B cell (primary cell): ENCODE measurements around the gene CSNK1E. TPM values are rescaled to one million over a fixed set of nuclear protein-coding genes. Genes with fewer than 3 reads are reported as not detected.

Source experiments
- ATAC-seq: fragments of 200-7000 bp; cut with Tn5 transposase; one replicate; pipeline ENCODE4 v1.10.0; 2021; ENCODE audit warnings: low read depth, mild to moderate bottlenecking, moderate number of reproducible peaks, moderate library complexity
- CTCF ChIA-PET: fragments of 350-600 bp; sonication (Branson Sonifier 250); formaldehyde crosslinking; loops from one replicate; lab custom pipeline; 2021; ENCODE audit warnings: antibody characterized with exemption, inconsistent platforms; lab: Charles Lee
- POLR2A ChIA-PET: fragments of 350-600 bp; sonication (Branson Sonifier 250); formaldehyde crosslinking; loops from one replicate; lab custom pipeline; 2021; ENCODE audit warnings: antibody characterized with exemption; lab: Charles Lee
- DNase-seq: peaks from one replicate; pipeline ENCODE4 v3.0.0; 2013
- H2AFZ ChIP-seq: 2 replicates; pipeline ENCODE4 v1.6.1; 2012; ENCODE audit warnings: mild to moderate bottlenecking, low read depth, low read length; ENCODE audit not compliant: insufficient read depth, poor library complexity, severe bottlenecking
- H3K27ac ChIP-seq, 2 donors: 1 replicate in 1 of 2; 2 replicates in 1 of 2; pipeline ENCODE4 v1.5.1; 2012 to 2013; ENCODE audit warnings: low read length in 2 of 2, mild to moderate bottlenecking in 2 of 2, moderate library complexity in 1 of 2
- H3K27me3 ChIP-seq, 4 experiments: fragments of 200-600 bp in 1 of 4; sonication (generic) in 1 of 4; replicated peaks in 1 of 4; 1 replicate in 2 of 4; 2 replicates in 2 of 4; pipeline versions ENCODE4 v1.6.1 to v1.7.0; 2013 to 2016; ENCODE audit warnings: low read length in 3 of 4, mild to moderate bottlenecking in 2 of 4, mixed read lengths in 1 of 4, moderate library complexity in 1 of 4; ENCODE audit not compliant: insufficient read depth in 4 of 4, control insufficient read depth in 3 of 4; ENCODE audit errors: control extremely low read depth in 1 of 4
- H3K36me3 ChIP-seq, 2 experiments: replicated peaks in 1 of 2; 1 replicate in 1 of 2; 2 replicates in 1 of 2; pipeline versions ENCODE4 v1.6.1 to v1.7.1; 2013; ENCODE audit warnings: low read length in 1 of 2; ENCODE audit not compliant: insufficient read depth in 2 of 2, control insufficient read depth in 1 of 2; ENCODE audit errors: control extremely low read depth in 1 of 2, extremely low read depth in 1 of 2
- H3K4me1 ChIP-seq, 2 donors: fragments of 200-600 bp in 1 of 2; sonication (generic) in 1 of 2; 1 replicate in 1 of 2; 2 replicates in 1 of 2; pipeline versions ENCODE4 v1.5.1 to v1.6.1; 2013 to 2017; ENCODE audit warnings: low read length in 2 of 2; ENCODE audit not compliant: control insufficient read depth in 2 of 2, insufficient read depth in 2 of 2
- H3K4me2 ChIP-seq: replicated peaks from 2 replicates; pipeline ENCODE3; 2012; ENCODE audit warnings: mild to moderate bottlenecking, low read depth, low read length; ENCODE audit not compliant: poor library complexity, severe bottlenecking
- H3K4me3 ChIP-seq, 5 experiments: fragments of 200-600 bp in 1 of 5; sonication (generic) in 1 of 5; 1 replicate in 3 of 5; 2 replicates in 2 of 5; pipeline versions ENCODE4 v1.5.1 to v1.7.0; 2011 to 2016; ENCODE audit warnings: low read length in 4 of 5, mild to moderate bottlenecking in 4 of 5, low read depth in 2 of 5, control low read depth in 1 of 5, moderate library complexity in 1 of 5; ENCODE audit not compliant: insufficient read depth in 1 of 5; ENCODE audit errors: control extremely low read depth in 1 of 5, extremely low read depth in 1 of 5
- H3K79me2 ChIP-seq: fragments of 200-600 bp; sonication (generic); one replicate; pipeline ENCODE4 v1.6.0; 2016; ENCODE audit warnings: low read length; ENCODE audit not compliant: control insufficient read depth, insufficient read depth
- H3K9ac ChIP-seq: fragments of 200-600 bp; sonication (generic); 2 replicates; pipeline ENCODE4 v1.6.1; 2017; ENCODE audit warnings: mild to moderate bottlenecking, low read length, moderate library complexity
- H3K9me3 ChIP-seq, 3 donors: one replicate each; pipeline versions ENCODE4 v1.6.1 to v1.7.1; 2013; ENCODE audit warnings: low read length in 2 of 3; ENCODE audit not compliant: control insufficient read depth in 2 of 3, insufficient read depth in 1 of 3; ENCODE audit errors: control extremely low read depth in 1 of 3
- H4K20me1 ChIP-seq: 2 replicates; pipeline ENCODE4 v1.6.0; 2012; ENCODE audit warnings: mild to moderate bottlenecking, low read length; ENCODE audit not compliant: insufficient read depth, control insufficient read depth, poor library complexity, severe bottlenecking
- H3K27ac Mint-ChIP-seq: one replicate; pipeline ENCODE4 v1.8.0; 2021; ENCODE audit warnings: mixed read lengths
- H3K27me3 Mint-ChIP-seq: one replicate; pipeline ENCODE4 v1.8.0; 2021; ENCODE audit warnings: mixed read lengths
- H3K4me1 Mint-ChIP-seq: one replicate; pipeline ENCODE4 v1.8.0; 2021; ENCODE audit warnings: mixed read lengths
- H3K4me3 Mint-ChIP-seq: one replicate; pipeline ENCODE4 v1.8.0; 2021; ENCODE audit warnings: mixed read lengths
- H3K9me3 Mint-ChIP-seq: one replicate; pipeline ENCODE4 v1.8.0; 2022; ENCODE audit warnings: mixed read lengths; ENCODE audit not compliant: insufficient read depth
- CTCF ChIP-seq: fragments of 200-600 bp; IDR thresholded peaks from one replicate; pipeline ENCODE4 v1.8.0; 2022; ENCODE audit warnings: antibody characterized with exemption, mild to moderate bottlenecking
- EZH2 ChIP-seq: IDR thresholded peaks from 2 replicates; pipeline ENCODE4 v1.6.1; 2012; ENCODE audit warnings: borderline replicate concordance, low read depth, mild to moderate bottlenecking, moderate library complexity, low read length; ENCODE audit not compliant: insufficient read depth, poor library complexity, severe bottlenecking
- WGBS: methylation state at CpG from one replicate; pipeline ENCODE4 v1.1.5; 2013; ENCODE audit warnings: missing lambda C conversion rate; ENCODE audit not compliant: insufficient coverage; 5-methylcytosine and 5-hydroxymethylcytosine counted together
- intact Hi-C: fragments of 100-400 bp; cut with micrococcal nuclease; formaldehyde crosslinking; loops from one replicate; pipeline ENCODE4 v1.10.0; 2022
- polyA plus RNA-seq: library from polyadenylated mRNA; depleted of rRNA; stranded (reverse); fragments of >200 nt; gene quantifications from 2 replicates; pipeline ENCODE4 v1.2.3, GENCODE V29; 2012
- total RNA-seq, 2 donors: library from RNA; stranded (reverse); fragments of 120-200 nt in 1 of 2; gene quantifications; 1 replicate in 1 of 2; 2 replicates in 1 of 2; pipeline versions ENCODE4 v1.2.3 to v1.2.4, GENCODE V29; 2013 to 2022

CSNK1E gene
- total and polyA plus RNA-seq, 2 donors (not counting 1 experiment from before 2014, with no cell fraction given): 113 to 133 TPM

DNA sequence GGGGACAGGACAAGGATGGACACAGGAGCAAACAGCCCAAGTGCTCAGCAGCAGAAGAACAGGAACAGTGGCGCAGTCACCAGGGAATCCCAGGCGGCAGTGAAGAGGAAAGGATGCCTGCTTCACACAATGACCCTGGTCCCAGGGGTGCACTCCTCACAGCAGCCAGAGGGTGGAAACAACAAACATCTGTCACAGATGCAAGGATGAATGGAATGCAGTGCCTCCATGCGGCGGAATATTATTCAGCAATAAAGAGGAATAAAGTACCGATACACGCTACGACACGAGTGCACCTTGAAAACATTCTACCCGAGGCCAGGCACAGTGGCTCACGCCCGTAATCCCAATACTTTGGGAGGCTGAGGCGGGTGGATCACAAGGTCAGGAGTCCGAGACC, 12.7 kb downstream of the CSNK1E start:
- ChIA-PET POLR2A (no interaction called here), CTCF (interaction anchor here (0.7 kb wide), 1 partner anchor 81 kb away, joined by 6 read pairs; no protein-coding TSS in a partner anchor)
- Histone ChIP-seq H3K4me1 (peaks cover 11 to 19% of the 10 kb centered on the region in 2 donors), H3K9ac (no peak overlapping the region), H3K9me3 (no peaks in the 10 kb centered on the region), H3K79me2 (peaks cover 42% of the 10 kb centered on the region), H3K36me3 (peaks cover 0 to 33% of the 10 kb centered on the region in 2 experiments), H3K27me3 (no peaks in the 10 kb centered on the region), H2AFZ (no peak overlapping the region), H3K4me3 (no peak overlapping the region), H4K20me1 (peaks cover 23% of the 10 kb centered on the region), H3K27ac (no peak overlapping the region), H3K4me2 (no peak overlapping the region)
- Mint-ChIP-seq H3K27me3 (no peaks in the 10 kb centered on the region), H3K9me3 (no peaks in the 10 kb centered on the region), H3K27ac (no peak overlapping the region), H3K4me3 (no peak overlapping the region), H3K4me1 (peaks cover 29% of the 10 kb centered on the region)
- no peak for TF ChIP-seq CTCF
- TF ChIP-seq EZH2: no peak
- DNase-seq (no peak), ATAC-seq (no peak)
- intact Hi-C loops: no loop called here
- WGBS: 95% methylated on average over 12 of the region's 13 CpGs

GRCh38 chr22:38303974-38304373, 13.3 kb downstream of the CSNK1E start:
- 100% methylated on average over 3 of the region's 5 CpGs for WGBS

More at GRCh38 chr22:38303974-38304373, 13.3 kb downstream of the CSNK1E start:
- Histone ChIP-seq H4K20me1 (peaks cover 21% of the 10 kb centered on the region), H2AFZ (no peak overlapping the region), H3K9me3 (no peaks in the 10 kb centered on the region), H3K4me3 (no peak overlapping the region), H3K79me2 (peaks cover 40% of the 10 kb centered on the region), H3K9ac (no peak overlapping the region), H3K27ac (no peak overlapping the region), H3K4me1 (peaks cover 11 to 19% of the 10 kb centered on the region in 2 donors), H3K36me3 (peaks cover 0 to 39% of the 10 kb centered on the region in 2 experiments), H3K27me3 (no peaks in the 10 kb centered on the region), H3K4me2 (no peak overlapping the region)
- Mint-ChIP-seq H3K27ac (no peak overlapping the region), H3K4me3 (no peak overlapping the region), H3K9me3 (no peaks in the 10 kb centered on the region), H3K27me3 (no peaks in the 10 kb centered on the region), H3K4me1 (peaks cover 27% of the 10 kb centered on the region)
- TF ChIP-seq EZH2: no peak
- TF ChIP-seq CTCF: no peak
- CTCF ChIA-PET: no interaction called here
- POLR2A ChIA-PET: no interaction called here
- intact Hi-C loops: no loop called here
- ATAC-seq (no peak), DNase-seq (no peak)
